Measurements from ENCODE around the gene LRRN4CL.

GRCh38 chr11:62644220-62644619 lies 45.1 kb downstream of the LRRN4CL start:
- no peak for TF ChIP-seq POLR2A (IDR thresholded peaks at IDR 0.05)
- no peak for TF ChIP-seq CTCF (IDR thresholded peaks at IDR 0.05)
